GM12801 (cell line): ENCODE results near the gene ROR1.

Source experiments
- CTCF ChIP-seq: IDR thresholded peaks from one replicate; pipeline ENCODE4 v1.5.1; 2011; ENCODE audit warnings: control low read depth; ENCODE audit not compliant: insufficient read length; ENCODE audit errors: extremely low read depth

The ROR1 gene

GRCh38 chr1:63777286-63777685, 3.5 kb downstream of the ROR1 start:
- no peak for TF ChIP-seq CTCF

- no peak for TF ChIP-seq CTCF
Measured at GRCh38 chr1:63777965-63778880, 4.4 kb downstream of the ROR1 start.

GRCh38 chr1:63779338-63780211, 5.8 kb downstream of the ROR1 start:
- no peak for TF ChIP-seq CTCF

- TF ChIP-seq CTCF: no peak
Measured at GRCh38 chr1:63780565-63780964, 6.7 kb downstream of the ROR1 start.

- no peak for TF ChIP-seq CTCF
Measured at GRCh38 chr1:63782982-63783381, 9.2 kb downstream of the ROR1 start.

GRCh38 chr1:63784083-63784482, 10.3 kb downstream of the ROR1 start:
- TF ChIP-seq CTCF: no peak
